GM12873 (cell line): ENCODE measurements around the gene PRUNE2.

Source experiments
- TF ChIP-seq, protein P1 (sequence below): IDR thresholded peaks from 2 replicates; pipeline ENCODE4 v1.5.1; 2012; ENCODE audit warnings: low read depth, mild to moderate bottlenecking, moderate library complexity, low read length, control low read depth; ENCODE audit not compliant: insufficient read depth; ENCODE audit errors: missing control alignments

Gene PRUNE2

DNA sequence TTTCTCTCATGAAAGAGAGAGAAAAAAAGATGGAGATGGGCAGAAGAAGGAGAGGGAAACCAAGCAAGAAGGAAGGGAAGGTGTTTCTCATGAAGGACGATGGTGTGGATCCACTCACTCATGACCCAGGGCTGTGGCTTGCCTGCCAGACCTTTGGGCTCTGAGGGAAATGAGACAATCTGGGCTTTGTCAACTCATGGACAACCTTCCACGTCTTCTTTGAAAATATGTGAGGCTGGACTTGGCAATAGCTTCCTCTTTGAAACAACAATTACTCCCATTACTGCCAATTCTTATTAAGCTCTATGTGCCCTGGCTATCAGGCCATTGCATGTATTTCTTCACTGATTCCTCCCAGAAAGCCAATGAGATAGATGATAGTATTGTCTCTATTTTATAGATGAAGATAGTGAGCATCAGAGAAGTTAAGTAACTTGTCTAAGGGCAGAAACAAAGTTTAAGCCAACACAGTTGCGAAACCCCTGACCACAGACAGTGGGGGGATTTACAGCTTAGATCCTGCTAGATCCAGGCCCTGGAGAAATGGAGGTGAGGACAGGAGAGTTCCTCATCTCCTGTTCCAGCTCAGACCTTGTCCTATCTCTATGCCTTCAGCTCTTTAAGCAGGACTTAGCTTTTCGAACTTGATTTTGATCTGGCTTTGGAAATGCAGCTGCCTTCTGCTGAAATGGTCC, 314.5 kb downstream of the PRUNE2 start:
- TF ChIP-seq, protein P1, sequence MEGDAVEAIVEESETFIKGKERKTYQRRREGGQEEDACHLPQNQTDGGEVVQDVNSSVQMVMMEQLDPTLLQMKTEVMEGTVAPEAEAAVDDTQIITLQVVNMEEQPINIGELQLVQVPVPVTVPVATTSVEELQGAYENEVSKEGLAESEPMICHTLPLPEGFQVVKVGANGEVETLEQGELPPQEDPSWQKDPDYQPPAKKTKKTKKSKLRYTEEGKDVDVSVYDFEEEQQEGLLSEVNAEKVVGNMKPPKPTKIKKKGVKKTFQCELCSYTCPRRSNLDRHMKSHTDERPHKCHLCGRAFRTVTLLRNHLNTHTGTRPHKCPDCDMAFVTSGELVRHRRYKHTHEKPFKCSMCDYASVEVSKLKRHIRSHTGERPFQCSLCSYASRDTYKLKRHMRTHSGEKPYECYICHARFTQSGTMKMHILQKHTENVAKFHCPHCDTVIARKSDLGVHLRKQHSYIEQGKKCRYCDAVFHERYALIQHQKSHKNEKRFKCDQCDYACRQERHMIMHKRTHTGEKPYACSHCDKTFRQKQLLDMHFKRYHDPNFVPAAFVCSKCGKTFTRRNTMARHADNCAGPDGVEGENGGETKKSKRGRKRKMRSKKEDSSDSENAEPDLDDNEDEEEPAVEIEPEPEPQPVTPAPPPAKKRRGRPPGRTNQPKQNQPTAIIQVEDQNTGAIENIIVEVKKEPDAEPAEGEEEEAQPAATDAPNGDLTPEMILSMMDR: no peak

DNA sequence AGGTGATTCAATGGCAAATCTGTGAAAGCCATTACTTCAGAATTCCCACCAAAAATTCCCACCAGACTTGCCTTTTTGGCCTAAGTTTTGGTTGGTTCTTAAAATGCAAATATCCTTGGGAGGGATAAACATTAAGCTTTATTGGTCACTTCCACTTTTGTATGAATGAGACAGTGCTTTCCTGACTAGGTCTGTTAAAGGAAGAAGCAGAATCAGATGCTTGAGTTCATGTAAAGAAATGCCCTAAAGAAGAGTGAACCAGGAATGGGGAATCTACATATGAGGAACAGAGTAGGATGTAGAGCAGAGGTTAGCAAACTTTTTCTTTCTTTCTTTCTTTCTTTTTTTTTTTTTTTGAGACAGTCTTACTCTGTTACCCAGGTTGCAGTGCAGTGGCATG, 317.6 kb downstream of the PRUNE2 start:
- TF ChIP-seq, protein P1: no peak

DNA sequence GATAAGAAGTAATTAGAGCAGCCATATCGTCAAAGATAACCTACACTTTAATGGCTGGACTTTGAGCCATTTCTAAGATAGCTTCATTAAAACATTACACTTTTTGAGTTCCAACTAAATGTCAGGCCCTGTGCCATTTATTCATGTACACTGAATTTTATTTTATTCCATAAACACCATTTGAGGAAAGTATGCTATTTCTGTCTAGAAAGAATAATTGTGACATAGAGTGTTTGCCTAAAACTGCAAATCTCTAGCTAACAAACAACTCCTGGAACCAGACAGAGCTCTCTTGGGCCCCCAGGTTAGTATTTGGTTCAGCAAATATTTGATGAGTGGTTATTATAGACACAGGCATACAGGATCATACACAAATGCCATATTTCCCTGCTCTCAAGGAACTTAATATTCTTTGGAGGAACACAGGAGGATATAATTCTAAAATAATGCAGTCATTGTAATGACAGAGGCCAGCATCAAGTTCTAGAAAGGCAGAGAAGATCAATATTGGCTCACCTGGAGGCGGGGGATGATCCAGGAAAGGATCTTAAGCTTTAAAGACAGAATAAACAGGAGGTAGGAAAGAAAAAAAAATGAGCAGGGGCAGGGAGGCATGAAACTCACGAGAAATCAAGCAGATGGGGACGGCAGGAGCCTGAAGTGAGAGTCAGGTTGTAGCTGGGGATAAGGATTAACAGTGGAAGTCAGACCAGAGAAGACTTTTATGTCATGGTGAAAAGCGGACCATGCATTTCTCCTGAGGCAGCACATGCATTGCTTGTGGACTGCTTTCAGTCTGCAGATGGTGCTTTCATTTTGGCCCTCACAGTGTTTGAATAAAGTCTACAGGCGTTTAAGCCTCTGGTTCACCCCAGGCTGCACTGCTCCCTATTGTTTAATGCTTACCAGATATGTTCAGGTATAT, 319.3 kb downstream of the PRUNE2 start:
- TF ChIP-seq, protein P1: no peak

DNA sequence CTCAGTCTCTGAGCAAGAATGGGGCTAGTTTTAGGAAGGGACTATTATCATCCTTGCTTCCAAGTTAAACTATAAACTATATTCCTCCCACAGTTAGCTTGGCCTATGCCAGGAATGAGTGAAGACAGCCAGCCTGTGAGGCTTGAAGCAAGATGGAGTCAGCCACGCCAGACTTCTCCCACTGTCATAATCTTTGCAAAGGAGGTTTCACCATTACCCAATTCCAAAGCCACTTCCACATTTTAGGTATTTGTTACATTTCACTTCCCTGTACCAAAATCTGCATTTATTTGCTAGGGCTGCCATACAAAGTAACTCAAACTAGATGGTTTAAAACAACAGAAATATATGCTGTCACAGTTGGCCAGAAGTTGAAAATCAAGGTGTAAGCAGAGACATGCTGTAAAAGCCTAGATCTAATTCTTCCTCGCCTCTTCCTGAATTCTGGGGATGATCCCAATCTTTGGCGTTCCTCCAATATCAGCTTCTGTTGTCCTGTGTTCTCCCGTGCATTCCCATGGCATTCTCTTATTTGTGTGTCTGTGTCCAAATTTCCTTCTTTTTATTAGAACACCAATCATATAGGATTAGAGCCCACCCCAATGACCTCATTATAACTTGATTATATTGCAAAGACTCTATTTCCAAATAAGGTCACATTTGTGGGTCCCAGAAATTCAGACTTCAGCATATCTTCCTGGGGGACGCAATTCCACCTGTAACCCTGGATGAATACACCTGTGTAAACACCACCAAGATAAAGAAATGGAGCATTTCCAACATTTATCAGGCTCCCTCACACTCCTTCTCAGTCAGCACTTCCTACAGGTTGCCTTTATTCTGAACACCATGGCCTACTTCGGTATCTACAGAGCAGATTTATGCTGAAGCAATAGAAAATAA, 320.2 kb downstream of the PRUNE2 start:
- TF ChIP-seq, protein P1: no peak

DNA sequence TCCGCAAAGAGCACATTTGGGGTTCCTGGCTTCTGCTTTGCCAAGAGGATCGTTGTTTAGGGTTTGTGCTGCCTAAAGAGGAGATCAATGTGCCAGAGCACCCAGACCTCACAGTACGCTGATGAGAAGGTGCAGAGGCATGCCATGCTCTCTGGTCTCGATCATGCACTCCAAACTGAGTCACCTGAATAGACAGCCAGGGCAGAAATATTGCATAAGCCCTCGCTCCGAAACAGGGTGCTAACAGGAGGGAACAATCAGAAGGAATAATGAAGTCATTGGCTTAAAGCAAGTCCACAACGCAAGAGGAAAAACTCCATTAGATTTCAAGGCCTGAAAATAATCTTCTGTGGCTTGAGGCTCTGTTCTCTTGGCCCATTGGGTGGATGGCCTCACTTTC, 322.7 kb downstream of the PRUNE2 start:
- TF ChIP-seq, protein P1: no peak

DNA sequence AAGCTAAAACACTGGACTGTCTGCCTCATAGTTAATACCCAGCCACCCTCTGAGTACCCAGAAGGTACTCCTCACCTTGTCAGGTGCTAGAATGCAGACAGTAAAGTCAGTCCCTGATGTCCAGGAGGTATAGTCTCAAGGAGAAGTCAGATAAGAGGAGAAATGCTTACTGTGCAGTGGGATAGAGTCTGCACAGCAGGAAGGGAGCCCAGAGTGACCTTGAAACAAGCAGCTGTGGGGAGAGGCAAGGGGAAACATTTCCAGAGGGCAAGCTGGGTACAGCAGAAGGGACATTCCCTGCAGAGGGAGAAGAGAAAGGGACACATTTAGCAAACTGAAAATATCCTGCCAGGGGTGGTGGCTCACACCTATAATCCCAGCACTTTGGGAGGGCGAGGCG, 324.2 kb downstream of the PRUNE2 start:
- TF ChIP-seq, protein P1: no peak
